Natural killer cell treated with Interleukin-12 subunit alpha and Interleukin-12 subunit beta and Interleukin-15 and Interleukin-18, amount 100 ng/mL, for 72 hours (primary cell): ENCODE measurements around the gene DOCK1. TPM values are rescaled to one million over a fixed set of nuclear protein-coding genes. Genes with fewer than 3 reads are reported as not detected.

Experiments used
- ATAC-seq, 2 donors: fragments of 150-1000 bp; cut with Tn5 transposase in 1 of 2; sonication (Bioruptor Pico), chemical (Tn5 transposase) in 1 of 2; 2 replicates each; pipeline ENCODE4 v1.10.0; 2021
- DNase-seq: peaks from one replicate; pipeline ENCODE4 v3.0.0; 2022; ENCODE audit warnings: low spot score
- H3K27ac Mint-ChIP-seq, 2 donors: 1 replicate in 1 of 2; 2 replicates in 1 of 2; pipeline ENCODE4 v1.8.0; 2022; ENCODE audit warnings: mixed read lengths in 2 of 2, mild to moderate bottlenecking in 1 of 2, moderate library complexity in 1 of 2
- H3K27me3 Mint-ChIP-seq, 2 donors: 1 replicate in 1 of 2; 2 replicates in 1 of 2; pipeline ENCODE4 v1.8.0; 2022; ENCODE audit warnings: mixed read lengths in 2 of 2
- H3K36me3 Mint-ChIP-seq: one replicate; pipeline ENCODE4 v1.8.0; 2022; ENCODE audit warnings: mixed read lengths
- H3K4me1 Mint-ChIP-seq, 2 donors: 1 replicate in 1 of 2; 2 replicates in 1 of 2; pipeline ENCODE4 v1.8.0; 2022; ENCODE audit warnings: low read depth in 2 of 2, mixed read lengths in 2 of 2, mild to moderate bottlenecking in 1 of 2
- H3K4me3 Mint-ChIP-seq: one replicate; pipeline ENCODE4 v1.8.0; 2022; ENCODE audit warnings: mixed read lengths
- H3K9me3 Mint-ChIP-seq: 2 replicates; pipeline ENCODE4 v1.8.0; 2022; ENCODE audit warnings: mixed read lengths
- total RNA-seq, 2 donors: library from RNA; stranded (reverse); gene quantifications; one replicate each; pipeline ENCODE4 v1.2.3, GENCODE V29; 2022

The DOCK1 gene
- total RNA-seq, 2 donors from 2014 or later = 0.28 to 1.3 TPM

GRCh38 chr10:127018766-127019165 is 113.5 kb downstream of the DOCK1 start:
- no peak overlapping the region for H3K27ac Mint-ChIP-seq
- H3K36me3 Mint-ChIP-seq = no peaks in the 10 kb centered on the region
- no peak for DNase-seq
- no peak for ATAC-seq
- no peaks in the 10 kb centered on the region for H3K9me3 Mint-ChIP-seq
- no peaks in the 10 kb centered on the region for H3K4me1 Mint-ChIP-seq
- no peak overlapping the region for H3K4me3 Mint-ChIP-seq
- H3K27me3 Mint-ChIP-seq = no peaks in the 10 kb centered on the region

GRCh38 chr10:127020260-127020659 is 115.0 kb downstream of the DOCK1 start:
- DNase-seq = no peak
- no peak overlapping the region for H3K27ac Mint-ChIP-seq
- H3K4me1 Mint-ChIP-seq = no peaks in the 10 kb centered on the region

GRCh38 chr10:127021801-127022200 is 116.6 kb downstream of the DOCK1 start:
- Mint-ChIP-seq H3K36me3 (no peaks in the 10 kb centered on the region), H3K27ac (no peak overlapping the region), H3K9me3 (no peaks in the 10 kb centered on the region), H3K4me1 (no peaks in the 10 kb centered on the region), H3K4me3 (no peak overlapping the region), H3K27me3 (no peaks in the 10 kb centered on the region)
- DNase-seq = peak; percentile 8
- no peak for ATAC-seq

More at GRCh38 chr10:127020260-127020659, 115.0 kb downstream of the DOCK1 start:
- H3K4me3 Mint-ChIP-seq = no peak overlapping the region
- no peak for ATAC-seq
- no peaks in the 10 kb centered on the region for H3K9me3 Mint-ChIP-seq
- no peaks in the 10 kb centered on the region for H3K27me3 Mint-ChIP-seq
- no peaks in the 10 kb centered on the region for H3K36me3 Mint-ChIP-seq

- H3K36me3 Mint-ChIP-seq = no peaks in the 10 kb centered on the region
- no peaks in the 10 kb centered on the region for H3K9me3 Mint-ChIP-seq
- H3K4me1 Mint-ChIP-seq = no peaks in the 10 kb centered on the region
- ATAC-seq (no peak), DNase-seq (peak; percentile 20)
- H3K4me3 Mint-ChIP-seq = no peak overlapping the region
- no peak overlapping the region for H3K27ac Mint-ChIP-seq
- no peaks in the 10 kb centered on the region for H3K27me3 Mint-ChIP-seq
Measured at GRCh38 chr10:127024685-127025435, 119.6 kb downstream of the DOCK1 start.

GRCh38 chr10:127027786-127028185 is 122.6 kb downstream of the DOCK1 start:
- DNase-seq = no peak
- no peaks in the 10 kb centered on the region for H3K36me3 Mint-ChIP-seq
- H3K4me3 Mint-ChIP-seq = no peak overlapping the region
- no peak overlapping the region for H3K27ac Mint-ChIP-seq
- H3K9me3 Mint-ChIP-seq = no peaks in the 10 kb centered on the region
- no peaks in the 10 kb centered on the region for H3K4me1 Mint-ChIP-seq
- ATAC-seq = no peak
- H3K27me3 Mint-ChIP-seq = peaks cover 0 to 2% of the 10 kb centered on the region in 2 donors

GRCh38 chr10:127028556-127028955 is 123.3 kb downstream of the DOCK1 start:
- Mint-ChIP-seq H3K27ac (no peak overlapping the region), H3K4me3 (no peak overlapping the region), H3K27me3 (peaks cover 2 to 4% of the 10 kb centered on the region in 2 donors), H3K4me1 (peaks cover 0 to under 1% of the 10 kb centered on the region in 2 donors), H3K9me3 (no peaks in the 10 kb centered on the region), H3K36me3 (no peaks in the 10 kb centered on the region)
- no peak for ATAC-seq
- DNase-seq = peak; percentile 25

GRCh38 chr10:127029061-127029460 is 123.8 kb downstream of the DOCK1 start:
- Mint-ChIP-seq H3K4me3 (no peak overlapping the region), H3K9me3 (no peaks in the 10 kb centered on the region), H3K4me1 (peaks cover 3 to 5% of the 10 kb centered on the region in 2 donors), H3K36me3 (no peaks in the 10 kb centered on the region), H3K27me3 (peaks cover 6 to 9% of the 10 kb centered on the region in 2 donors), H3K27ac (no peak overlapping the region)
- ATAC-seq (no peak), DNase-seq (no peak)

GRCh38 chr10:127033216-127034033 is 128.2 kb downstream of the DOCK1 start:
- no peaks in the 10 kb centered on the region for H3K9me3 Mint-ChIP-seq
- H3K4me3 Mint-ChIP-seq = no peak overlapping the region
- no peaks in the 10 kb centered on the region for H3K36me3 Mint-ChIP-seq
- H3K27me3 Mint-ChIP-seq = peaks cover 9 to 10% of the 10 kb centered on the region in 2 donors
- no peak for DNase-seq
- no peak overlapping the region for H3K27ac Mint-ChIP-seq
- peaks cover 6 to 10% of the 10 kb centered on the region in 2 donors for H3K4me1 Mint-ChIP-seq
- no peak for ATAC-seq

- Mint-ChIP-seq H3K27ac (no peak overlapping the region), H3K27me3 (peaks cover 9 to 12% of the 10 kb centered on the region in 2 donors), H3K4me3 (no peak overlapping the region), H3K9me3 (no peaks in the 10 kb centered on the region), H3K4me1 (peaks cover 6 to 10% of the 10 kb centered on the region in 2 donors), H3K36me3 (no peaks in the 10 kb centered on the region)
- ATAC-seq (no peak), DNase-seq (no peak)
Measured at GRCh38 chr10:127034034-127034633, 128.9 kb downstream of the DOCK1 start.

- peaks cover 13 to 18% of the 10 kb centered on the region in 2 donors for H3K27me3 Mint-ChIP-seq
- no peak overlapping the region for H3K4me3 Mint-ChIP-seq
- H3K36me3 Mint-ChIP-seq = no peaks in the 10 kb centered on the region
- no peak for ATAC-seq
- peaks cover 6 to 10% of the 10 kb centered on the region in 2 donors for H3K4me1 Mint-ChIP-seq
- no peak for DNase-seq
- H3K27ac Mint-ChIP-seq = no peak overlapping the region
- H3K9me3 Mint-ChIP-seq = no peaks in the 10 kb centered on the region
Measured at GRCh38 chr10:127034790-127035189, 129.6 kb downstream of the DOCK1 start.

GRCh38 chr10:127035827-127036226 is 130.6 kb downstream of the DOCK1 start:
- no peak for DNase-seq
- ATAC-seq = no peak
- H3K27ac Mint-ChIP-seq = no peak overlapping the region
- no peaks in the 10 kb centered on the region for H3K36me3 Mint-ChIP-seq
- H3K4me1 Mint-ChIP-seq = peaks cover 6 to 10% of the 10 kb centered on the region in 2 donors
- H3K4me3 Mint-ChIP-seq = no peak overlapping the region
- H3K9me3 Mint-ChIP-seq = no peaks in the 10 kb centered on the region
- H3K27me3 Mint-ChIP-seq = peaks cover 11 to 18% of the 10 kb centered on the region in 2 donors

GRCh38 chr10:127036987-127037386 is 131.8 kb downstream of the DOCK1 start:
- ATAC-seq (peak; percentile 70 to 76), DNase-seq (no peak)
- H3K36me3 Mint-ChIP-seq = no peaks in the 10 kb centered on the region
- H3K4me3 Mint-ChIP-seq = peak overlapping the region; percentile 53
- no peaks in the 10 kb centered on the region for H3K9me3 Mint-ChIP-seq
- no peak overlapping the region for H3K27ac Mint-ChIP-seq
- peaks cover 6 to 10% of the 10 kb centered on the region in 2 donors for H3K4me1 Mint-ChIP-seq
- peaks cover 11 to 18% of the 10 kb centered on the region in 2 donors for H3K27me3 Mint-ChIP-seq

- no peak overlapping the region for H3K4me3 Mint-ChIP-seq
- peaks cover 3 to 4% of the 10 kb centered on the region in 2 donors for H3K4me1 Mint-ChIP-seq
- H3K27ac Mint-ChIP-seq = no peak overlapping the region
- no peaks in the 10 kb centered on the region for H3K36me3 Mint-ChIP-seq
- peaks cover 12 to 18% of the 10 kb centered on the region in 2 donors for H3K27me3 Mint-ChIP-seq
- H3K9me3 Mint-ChIP-seq = no peaks in the 10 kb centered on the region
- ATAC-seq (no peak), DNase-seq (no peak)
Measured at GRCh38 chr10:127039435-127039834, 134.2 kb downstream of the DOCK1 start.

- DNase-seq = no peak
- Mint-ChIP-seq H3K4me1 (peaks cover 3 to 4% of the 10 kb centered on the region in 2 donors), H3K9me3 (no peaks in the 10 kb centered on the region), H3K27ac (no peak overlapping the region), H3K27me3 (peaks cover 12 to 18% of the 10 kb centered on the region in 2 donors), H3K36me3 (no peaks in the 10 kb centered on the region), H3K4me3 (no peak overlapping the region)
- no peak for ATAC-seq
Measured at GRCh38 chr10:127040756-127041155, 135.5 kb downstream of the DOCK1 start.
